ENCODE measurements around the gene GALNT10. TPM values are rescaled to one million over a fixed set of nuclear protein-coding genes. Genes with fewer than 3 reads are reported as not detected.

Gene GALNT10
- total RNA-seq, 1 donor from 2014 or later: 39.8 TPM

GRCh38 chr5:154181161-154181560 is 9.4 kb upstream of the GALNT10 start:
- H3K27ac Mint-ChIP-seq (ENCODE audit: unreplicated experiment): no peak overlapping the region
- no peak overlapping the region for H3K4me3 Mint-ChIP-seq
- no peak for DNase-seq (ENCODE audit: low read depth, low spot score)
- no peaks in the 10 kb centered on the region for H3K9me3 Mint-ChIP-seq
- no peak for TF ChIP-seq CTCF (conservative IDR thresholded peaks at IDR 0.05)
- no peaks in the 10 kb centered on the region for H3K36me3 Mint-ChIP-seq (ENCODE audit: low read depth)
- peaks cover 7% of the 10 kb centered on the region for H3K27me3 Mint-ChIP-seq (ENCODE audit: low read depth)
- peaks cover 20% of the 10 kb centered on the region for H3K4me1 Mint-ChIP-seq

DNA sequence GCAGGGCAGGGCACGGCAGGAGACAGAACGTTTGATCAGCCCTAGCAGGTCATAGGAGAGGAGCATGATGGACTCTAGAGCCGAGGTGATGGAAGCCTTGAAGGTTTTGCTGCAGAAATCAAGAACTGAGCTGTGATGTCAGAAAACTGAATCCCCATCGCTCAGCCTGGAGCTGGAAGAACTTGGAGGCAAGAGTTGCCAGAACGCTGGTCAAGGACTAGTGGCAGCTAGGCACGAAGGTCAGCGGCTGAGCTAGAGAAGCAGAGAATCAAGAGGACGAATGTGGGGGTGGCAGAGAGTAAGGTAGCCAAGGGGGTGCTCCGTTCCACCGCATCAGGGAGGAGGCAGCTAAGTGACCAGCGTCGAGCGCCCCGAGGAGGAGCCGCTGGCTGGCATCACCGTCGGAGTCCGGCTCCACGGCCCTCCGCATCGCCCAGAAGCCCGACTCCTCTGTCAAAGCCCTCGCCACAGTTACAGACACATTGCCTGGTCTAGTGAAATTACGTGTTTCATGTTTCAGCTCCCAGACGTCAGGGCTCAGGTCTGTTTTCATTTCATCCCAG is 1.2 kb upstream of the GALNT10 start:
- H3K36me3 Mint-ChIP-seq (ENCODE audit: low read depth): no peaks in the 10 kb centered on the region
- peak overlapping the region; percentile 91 for H3K4me3 Mint-ChIP-seq
- no peak for TF ChIP-seq CTCF (conservative IDR thresholded peaks at IDR 0.05)
- peaks cover 43% of the 10 kb centered on the region for H3K27me3 Mint-ChIP-seq (ENCODE audit: low read depth)
- no peaks in the 10 kb centered on the region for H3K9me3 Mint-ChIP-seq
- DNase-seq (ENCODE audit: low read depth, low spot score): no peak
- H3K27ac Mint-ChIP-seq (ENCODE audit: unreplicated experiment): no peak overlapping the region
- peaks cover 45% of the 10 kb centered on the region for H3K4me1 Mint-ChIP-seq

GRCh38 chr5:154189819-154190594 is 526 bp upstream of the GALNT10 start:
- peak; percentile 50 for TF ChIP-seq CTCF (conservative IDR thresholded peaks at IDR 0.05)
- H3K4me1 Mint-ChIP-seq: peaks cover 43% of the 10 kb centered on the region
- H3K27me3 Mint-ChIP-seq (ENCODE audit: low read depth): peaks cover 42% of the 10 kb centered on the region
- no peak overlapping the region for H3K27ac Mint-ChIP-seq (ENCODE audit: unreplicated experiment)
- H3K9me3 Mint-ChIP-seq: no peaks in the 10 kb centered on the region
- H3K36me3 Mint-ChIP-seq (ENCODE audit: low read depth): no peaks in the 10 kb centered on the region
- DNase-seq (ENCODE audit: low read depth, low spot score): peak; percentile 67
- H3K4me3 Mint-ChIP-seq: peak overlapping the region; percentile 91

DNA sequence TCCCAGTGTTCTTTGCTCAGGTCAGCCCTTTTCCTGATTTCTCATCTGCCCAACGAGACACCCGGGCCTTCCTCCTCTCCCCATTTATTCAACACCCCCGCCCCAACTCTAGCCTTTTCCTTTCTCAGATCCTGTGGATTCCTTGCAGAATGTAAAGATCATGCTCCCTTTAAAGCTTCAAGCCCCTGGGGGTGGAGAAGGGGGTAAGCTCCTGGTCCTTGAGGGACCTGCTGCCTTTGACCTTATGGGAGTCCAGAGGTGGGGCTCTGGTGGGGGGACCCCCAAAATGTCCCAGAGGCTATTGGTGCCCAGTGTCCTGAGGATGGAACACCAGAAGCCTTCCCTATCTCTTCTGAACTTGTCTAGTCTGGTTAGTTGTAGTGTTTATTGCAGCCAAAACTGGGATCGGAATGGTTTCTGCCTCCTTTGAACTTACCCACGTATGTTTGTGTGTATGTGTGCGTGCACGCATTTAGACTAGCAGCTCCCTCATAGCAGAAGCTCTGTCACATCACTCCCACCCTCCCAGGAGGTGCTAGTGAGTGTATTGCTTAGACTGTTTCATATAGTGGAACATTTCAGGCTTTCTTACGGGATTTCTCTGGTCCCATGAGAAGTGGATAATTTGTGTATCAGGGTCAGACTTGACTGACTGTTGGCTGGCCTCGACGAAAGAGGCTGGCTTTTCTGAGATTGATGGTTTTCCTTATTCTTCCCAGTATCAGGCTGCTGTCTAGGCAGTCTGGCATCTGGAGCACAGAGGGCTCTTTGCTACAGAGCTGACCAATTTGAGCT is 1.1 kb downstream of the GALNT10 start:
- Mint-ChIP-seq H3K9me3 (no peaks in the 10 kb centered on the region), H3K36me3 (ENCODE audit: low read depth) (no peaks in the 10 kb centered on the region), H3K4me1 (peaks cover 35% of the 10 kb centered on the region), H3K27me3 (ENCODE audit: low read depth) (peaks cover 34% of the 10 kb centered on the region), H3K4me3 (peak overlapping the region; percentile 88), H3K27ac (ENCODE audit: unreplicated experiment) (no peak overlapping the region)
- no peak for DNase-seq (ENCODE audit: low read depth, low spot score)
- no peak for TF ChIP-seq CTCF (conservative IDR thresholded peaks at IDR 0.05)

DNA sequence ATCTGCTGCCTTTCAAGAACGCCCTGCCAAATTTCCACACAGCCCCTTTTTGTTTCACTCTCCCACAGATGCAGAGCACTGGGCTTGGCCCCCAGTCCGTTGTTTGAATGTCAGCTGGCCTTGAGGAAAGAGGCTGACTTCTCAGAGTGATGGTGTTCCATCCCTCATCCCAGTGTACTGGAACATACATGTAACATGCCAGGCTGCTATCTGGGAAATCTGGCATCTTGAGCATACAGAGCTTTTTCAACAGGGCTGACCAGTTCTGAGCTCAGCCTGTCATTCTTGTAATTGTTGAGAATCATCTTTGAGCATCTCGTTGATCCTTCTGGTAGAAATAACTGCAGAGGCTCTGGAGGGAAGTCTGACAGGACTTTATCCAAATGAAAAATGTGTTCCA is 2.8 kb downstream of the GALNT10 start:
- Mint-ChIP-seq H3K4me1 (peaks cover 52% of the 10 kb centered on the region), H3K27ac (ENCODE audit: unreplicated experiment) (no peak overlapping the region), H3K9me3 (no peaks in the 10 kb centered on the region)

More for the DNA sequence above, 2.8 kb downstream of the GALNT10 start:
- Mint-ChIP-seq H3K27me3 (ENCODE audit: low read depth) (peaks cover 20% of the 10 kb centered on the region), H3K4me3 (peak overlapping the region; percentile 49), H3K36me3 (ENCODE audit: low read depth) (no peaks in the 10 kb centered on the region)
- TF ChIP-seq CTCF (conservative IDR thresholded peaks at IDR 0.05): no peak
- DNase-seq (ENCODE audit: low read depth, low spot score): no peak

All from neural crest cell (in vitro differentiated cells).